GM10266 (cell line): ENCODE measurements around the gene ACTR1A.

Source experiments
- DNase-seq: peaks from one replicate; pipeline ENCODE4 v3.0.0; 2012; ENCODE audit errors: extremely low spot score
- CTCF ChIP-seq: IDR thresholded peaks from 2 replicates; pipeline ENCODE4 v1.5.1; 2012; ENCODE audit warnings: mild to moderate bottlenecking, low read depth; ENCODE audit not compliant: control insufficient read depth, insufficient read depth; ENCODE audit errors: missing control alignments

Gene ACTR1A

GRCh38 chr10:102484021-102484420 lies 18.5 kb downstream of the ACTR1A start:
- no peak for DNase-seq
- no peak for TF ChIP-seq CTCF

- DNase-seq: no peak
- no peak for TF ChIP-seq CTCF
Measured at GRCh38 chr10:102480396-102480795, 22.1 kb downstream of the ACTR1A start.

GRCh38 chr10:102479651-102480050 lies 22.9 kb downstream of the ACTR1A start:
- no peak for TF ChIP-seq CTCF
- DNase-seq: no peak

- DNase-seq: no peak
- TF ChIP-seq CTCF: no peak
Measured at GRCh38 chr10:102476466-102477141, 25.9 kb downstream of the ACTR1A start.

GRCh38 chr10:102475451-102476040 lies 27.0 kb downstream of the ACTR1A start:
- DNase-seq: no peak
- no peak for TF ChIP-seq CTCF

- DNase-seq: no peak
- TF ChIP-seq CTCF: no peak
Measured at GRCh38 chr10:102473445-102474331, 28.8 kb downstream of the ACTR1A start.
